Activated T-cell treated with anti-CD3 and anti-CD28 coated beads for 48 hours (primary cell): ENCODE measurements around the gene SFTA2.
"Not testable (repeated sequence)": the region's sequence is repeated elsewhere in the genome, so short reads cannot be mapped to it uniquely, and the experiment has no call there.

ENCODE experiments used
- DNase-seq: peaks from one replicate; pipeline ENCODE4 v3.0.0-alpha.2; 2020; ENCODE audit warnings: low read depth

SFTA2 gene

DNA sequence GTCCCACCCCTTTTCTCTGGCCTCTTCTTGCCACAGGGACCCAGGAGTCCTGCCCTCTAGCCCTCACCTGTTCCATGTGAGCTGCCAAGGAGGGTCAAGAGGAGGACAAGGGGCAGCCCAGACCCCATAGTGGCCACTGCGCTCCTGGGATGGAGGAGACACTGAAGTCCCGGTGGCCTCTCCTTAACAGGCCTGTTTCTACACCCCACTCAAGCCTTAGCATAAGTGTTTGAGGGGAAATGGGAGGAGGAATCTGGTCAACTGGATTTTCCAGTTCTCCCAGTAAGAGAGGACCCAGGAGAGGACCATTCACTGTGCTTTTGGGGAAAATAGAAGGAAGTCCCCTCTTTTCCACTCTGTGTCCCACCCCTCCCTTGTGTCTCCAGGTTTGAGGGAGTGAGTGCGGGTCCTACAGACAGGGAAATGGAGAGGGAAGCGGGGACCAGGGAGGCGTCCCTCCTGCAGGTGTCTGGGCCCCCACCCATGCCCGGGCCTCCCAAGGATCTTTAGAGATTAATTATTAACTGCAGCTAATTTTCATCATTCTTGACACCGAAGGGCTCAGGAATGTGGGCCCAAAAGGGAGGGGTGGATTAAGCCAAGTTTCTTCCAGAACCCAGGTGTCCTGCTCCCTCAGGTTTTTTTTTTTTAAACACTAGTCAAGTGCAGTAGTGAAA lies at the start of gene SFTA2:
Gene SFTA2, minus strand, starts transcription at position 202 of the 677 bp plus-strand sequence. Its CDS starts 74 bp downstream, at position 128.
- no peak for DNase-seq

DNA sequence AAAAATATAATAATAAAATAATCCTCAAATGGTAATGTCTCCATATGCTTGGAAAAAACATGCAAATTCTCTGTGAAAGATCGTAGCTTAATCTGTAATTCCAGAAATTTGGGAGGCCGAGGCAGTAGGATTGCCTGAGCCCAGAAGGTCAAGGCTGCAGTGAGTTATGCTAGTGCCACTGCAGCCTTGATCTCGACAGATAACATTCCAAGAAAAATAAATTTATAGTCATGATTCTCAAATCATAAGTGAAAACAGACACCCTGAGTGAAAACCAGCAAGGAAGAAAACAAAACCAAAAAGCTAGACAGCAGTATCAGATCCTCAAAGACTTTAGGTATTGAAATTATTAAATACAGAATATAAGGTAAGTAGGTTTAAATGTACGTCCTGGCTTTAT lies 47.7 kb upstream of the SFTA2 start:
- DNase-seq: no peak

DNA sequence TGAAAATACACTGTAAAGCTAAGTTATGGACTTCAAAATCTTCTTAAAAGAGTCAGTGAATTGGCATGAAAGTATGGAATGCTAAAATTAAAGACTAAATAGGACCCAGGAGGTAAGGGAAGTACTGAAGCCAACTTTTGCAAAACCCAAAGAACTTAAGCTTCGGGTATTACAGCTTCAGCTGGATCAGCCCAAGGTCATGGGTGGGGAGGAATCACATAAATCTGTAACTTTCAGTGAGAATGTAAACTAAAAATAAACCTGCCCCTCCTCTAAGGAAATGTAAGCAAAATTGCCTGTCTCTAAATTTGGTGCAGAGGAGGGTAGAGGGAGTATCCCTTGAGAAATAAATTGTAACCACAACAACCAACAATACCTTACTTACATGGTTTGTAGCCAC lies 47.2 kb upstream of the SFTA2 start:
- no peak for DNase-seq

DNA sequence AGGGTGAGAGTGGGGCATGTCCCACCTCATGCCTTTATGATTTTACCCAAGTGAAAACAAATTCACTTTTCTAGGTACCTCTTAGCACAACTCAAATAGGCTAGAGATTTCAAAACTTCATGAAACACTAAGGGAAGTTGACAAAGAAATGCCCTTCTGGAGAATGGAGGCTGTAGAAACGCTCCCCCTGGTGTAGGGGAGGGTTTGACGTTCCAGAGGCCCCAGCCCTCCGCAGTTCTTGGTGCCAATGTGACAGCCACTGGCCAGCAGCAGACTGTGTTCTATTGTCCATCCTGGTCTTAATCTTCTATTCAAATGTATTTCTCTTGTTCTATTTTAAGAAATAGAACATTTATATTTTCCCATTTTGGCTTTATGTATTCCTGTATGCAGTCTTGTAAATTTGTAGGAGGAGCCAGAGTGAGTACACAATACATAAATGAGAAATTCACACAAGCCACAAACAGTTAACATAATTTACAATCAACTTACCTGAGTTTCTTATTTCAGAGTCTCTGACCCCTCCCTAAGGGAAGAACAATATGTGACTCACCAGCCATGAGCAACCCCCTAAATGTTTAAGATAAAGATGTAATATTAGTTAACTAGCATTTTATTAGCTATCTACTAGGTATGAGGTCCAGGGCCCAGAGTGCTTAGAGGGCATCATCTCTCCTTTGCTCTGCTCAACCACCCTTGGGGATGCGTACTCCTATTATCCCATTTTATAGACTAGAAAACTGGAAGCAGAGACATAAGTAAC lies 42.7 kb upstream of the SFTA2 start:
- DNase-seq: no peak

DNA sequence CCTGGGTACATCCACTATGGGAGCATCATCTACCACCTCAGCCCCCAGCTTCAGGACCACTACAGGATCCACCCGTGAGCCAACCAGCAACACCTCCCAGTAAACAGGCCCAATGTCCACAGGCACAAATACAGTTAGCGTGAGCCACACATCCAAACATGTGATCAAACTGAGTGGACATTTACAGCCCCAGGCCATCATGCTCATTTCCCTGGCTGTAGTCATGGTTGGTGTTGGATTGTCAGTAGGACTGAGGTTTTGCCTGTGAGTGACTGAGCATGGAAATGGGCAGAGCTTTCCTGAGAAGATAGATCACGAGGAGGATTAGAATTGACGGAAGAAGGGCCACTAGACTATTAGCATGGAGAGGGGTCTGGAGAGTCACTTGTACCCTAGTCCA lies 40.8 kb upstream of the SFTA2 start:
- no peak for DNase-seq

DNA sequence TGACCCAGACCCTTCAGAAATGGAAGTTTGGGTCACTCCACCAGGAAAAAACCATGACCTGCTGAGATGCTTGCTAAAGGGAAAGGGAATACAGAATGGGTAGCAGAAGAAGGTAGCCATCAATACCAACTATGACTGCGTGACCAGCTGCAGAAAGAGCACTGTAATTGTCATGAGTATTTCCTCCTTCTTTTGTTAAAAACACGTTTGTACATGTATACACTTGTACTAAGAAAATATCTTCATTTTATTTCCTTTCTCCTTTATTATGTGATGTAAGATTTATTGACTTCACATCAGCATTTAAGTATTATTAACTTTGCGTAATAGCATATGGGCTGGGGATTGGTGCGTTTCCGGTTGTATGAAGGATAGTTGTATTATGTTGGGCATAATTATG lies 39.0 kb upstream of the SFTA2 start:
- no peak for DNase-seq

DNA sequence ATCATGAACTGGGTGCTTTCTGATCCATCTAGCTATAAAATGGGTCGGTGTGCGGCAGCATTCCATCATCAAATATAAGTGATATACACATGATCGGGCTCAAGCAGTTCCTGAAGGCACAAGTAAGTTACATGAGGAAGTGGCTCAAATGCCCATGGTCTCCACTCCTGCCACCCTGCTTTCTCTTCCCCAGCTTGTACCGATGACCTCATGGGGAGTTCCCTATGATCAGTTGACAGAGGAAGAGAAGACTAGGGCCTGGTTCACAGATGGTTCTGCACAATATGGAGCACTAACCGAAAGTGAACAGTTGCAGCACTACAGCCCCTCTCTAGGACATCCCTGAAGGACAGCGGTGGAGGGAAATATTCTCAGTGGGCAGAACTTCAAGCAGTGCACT lies 37.2 kb upstream of the SFTA2 start:
- not testable (repeated sequence) for DNase-seq

DNA sequence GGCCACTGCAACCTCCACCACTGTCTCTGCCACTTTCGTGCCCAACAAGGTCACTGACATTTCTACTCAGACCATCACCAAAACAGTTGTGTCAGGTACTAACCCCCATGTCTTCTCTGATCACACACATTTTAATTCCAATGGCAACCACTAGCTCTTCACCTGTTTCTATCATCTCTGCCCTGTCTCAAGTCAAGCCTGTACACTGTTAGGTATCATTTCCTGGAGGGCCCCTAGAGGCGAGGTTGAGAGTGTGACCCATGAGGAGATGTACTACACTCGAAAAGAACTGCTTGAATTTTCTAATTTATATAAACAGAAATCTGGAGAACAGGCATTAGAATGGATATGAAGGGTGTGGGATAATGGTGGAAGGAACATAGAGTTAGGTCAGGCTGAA lies 34.2 kb upstream of the SFTA2 start:
- no peak for DNase-seq

DNA sequence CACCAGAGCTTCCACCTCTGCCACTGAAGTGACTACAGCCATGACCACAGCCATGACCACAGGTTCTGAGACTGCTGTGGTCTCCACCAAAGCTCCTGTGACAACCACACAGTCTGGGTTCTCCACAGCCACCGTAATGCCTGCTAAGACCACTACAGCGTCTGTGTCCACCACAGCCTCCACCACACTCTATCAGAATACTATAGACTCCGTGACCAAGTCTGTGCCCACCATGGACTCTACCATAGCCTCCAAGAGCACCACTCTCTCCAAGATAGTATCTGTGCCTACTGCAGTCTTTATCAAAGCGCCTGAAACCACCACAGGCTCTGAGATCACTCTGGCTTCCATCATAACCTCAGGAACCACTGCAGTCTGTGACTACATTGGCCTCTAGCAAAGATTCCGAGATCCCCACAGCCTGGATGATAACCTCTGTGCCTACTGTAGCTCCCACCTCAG lies 33.2 kb upstream of the SFTA2 start:
- no peak for DNase-seq

DNA sequence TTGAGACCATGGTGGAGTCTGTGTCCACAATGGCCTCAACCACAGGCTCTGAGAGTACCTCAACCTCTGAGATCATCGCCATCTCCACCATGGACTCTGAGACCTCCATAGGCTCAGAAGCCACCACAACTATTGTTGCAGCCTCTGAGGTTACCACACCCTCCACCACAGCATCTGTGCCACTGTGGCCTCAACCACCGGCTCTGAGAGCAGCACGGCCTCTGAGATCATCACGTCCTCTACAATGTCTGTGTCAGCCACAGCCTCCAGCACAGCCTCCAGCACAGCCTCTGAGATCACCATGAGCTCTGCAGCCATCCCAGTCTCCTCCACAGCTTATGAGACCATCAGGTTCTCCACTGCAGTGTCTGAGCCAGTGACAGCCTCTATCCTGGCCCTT lies 32.1 kb upstream of the SFTA2 start:
- no peak for DNase-seq

DNA sequence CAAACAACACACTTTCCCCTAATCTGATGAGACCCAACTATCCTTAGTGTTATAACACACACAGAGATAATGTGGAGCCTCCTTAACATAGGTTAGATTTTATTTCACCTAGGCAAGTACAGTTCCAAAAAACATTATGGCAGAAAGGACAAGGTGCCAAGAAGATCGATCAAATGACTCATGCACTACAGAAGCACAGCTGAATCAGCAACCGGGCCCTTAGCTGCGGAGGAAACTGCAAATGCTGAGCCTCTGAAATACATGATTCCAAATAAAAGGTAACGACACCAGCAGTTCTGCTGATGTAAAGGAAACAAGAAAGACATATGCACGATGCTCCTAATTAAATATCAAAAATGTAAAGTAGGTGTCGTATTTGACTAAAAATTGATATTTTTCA lies 31.7 kb upstream of the SFTA2 start:
- DNase-seq: no peak

DNA sequence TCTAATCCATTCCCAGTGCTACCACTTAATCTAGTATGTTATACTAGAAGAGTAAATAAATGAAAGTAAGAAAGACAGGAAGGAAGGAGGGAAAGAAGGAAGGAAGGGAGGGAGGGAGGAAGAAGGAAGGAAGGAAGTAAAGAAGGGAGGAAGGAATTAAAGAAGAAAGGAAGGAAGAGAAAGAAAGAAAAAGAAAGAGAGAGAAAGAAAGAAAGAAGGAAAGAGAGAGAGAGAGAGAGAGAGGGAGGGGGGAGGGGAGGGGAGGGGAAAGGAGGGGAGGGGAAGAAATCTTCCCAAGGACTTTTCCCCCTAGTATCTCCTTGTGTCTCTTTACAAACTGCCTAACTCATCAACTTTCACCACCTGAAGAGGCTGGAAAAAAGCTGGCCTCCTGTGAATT lies 30.7 kb upstream of the SFTA2 start:
- DNase-seq: no peak

DNA sequence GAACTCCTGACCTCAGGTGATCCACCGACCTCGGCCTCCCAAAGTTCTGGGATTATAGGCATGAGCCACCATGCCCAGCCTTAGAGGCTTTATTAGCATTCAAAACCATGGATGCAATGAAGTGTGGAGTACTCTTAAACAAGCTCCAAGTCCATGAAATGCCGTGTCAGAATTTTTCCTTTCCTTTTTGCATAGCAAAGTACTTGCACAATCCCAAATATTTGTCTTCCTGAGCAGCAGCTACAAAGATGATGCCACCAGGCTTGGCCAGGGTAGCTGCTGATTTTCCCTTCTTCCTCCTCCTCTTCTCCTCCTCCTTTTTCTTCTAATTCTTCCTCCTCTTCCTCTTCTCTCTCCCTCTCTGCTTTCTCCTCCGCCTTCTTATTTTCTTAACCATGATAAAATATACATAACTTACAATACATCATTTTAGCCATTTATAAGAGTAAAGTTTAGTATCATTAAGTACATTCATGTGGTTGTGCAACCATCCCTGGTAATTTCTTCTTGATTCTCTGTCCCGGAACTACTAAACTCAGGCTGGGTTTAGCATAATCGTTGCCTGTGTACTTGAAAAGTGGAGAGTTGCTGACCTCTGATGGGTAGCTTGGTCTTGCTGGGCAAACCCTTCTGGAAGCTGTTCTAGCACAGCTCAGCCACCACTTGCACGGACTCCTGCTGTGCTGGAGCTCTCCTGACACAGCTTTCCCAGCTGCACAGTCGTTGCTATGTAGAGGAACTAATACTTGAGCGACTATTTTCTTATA lies 29.1 kb upstream of the SFTA2 start:
- no peak for DNase-seq

DNA sequence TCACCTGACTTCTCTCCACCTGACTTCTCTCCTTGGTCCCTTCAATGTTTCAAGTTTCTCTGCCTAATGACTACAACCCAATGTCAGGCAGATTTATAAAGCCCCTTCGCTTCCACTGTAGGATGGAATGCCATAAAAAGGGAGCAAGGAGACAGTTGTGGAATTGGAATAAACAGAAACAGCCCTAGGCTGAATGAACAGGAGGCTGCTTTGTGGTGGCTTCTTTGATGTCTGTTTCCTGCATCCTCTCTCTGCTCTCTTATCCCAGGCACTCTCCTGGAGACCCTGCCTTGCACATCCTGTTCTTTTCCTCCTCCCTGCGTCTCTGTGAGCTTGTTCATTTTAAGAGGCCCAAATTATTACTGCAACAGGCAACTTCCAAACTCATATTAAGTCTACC lies 25.7 kb upstream of the SFTA2 start:
- DNase-seq: no peak

DNA sequence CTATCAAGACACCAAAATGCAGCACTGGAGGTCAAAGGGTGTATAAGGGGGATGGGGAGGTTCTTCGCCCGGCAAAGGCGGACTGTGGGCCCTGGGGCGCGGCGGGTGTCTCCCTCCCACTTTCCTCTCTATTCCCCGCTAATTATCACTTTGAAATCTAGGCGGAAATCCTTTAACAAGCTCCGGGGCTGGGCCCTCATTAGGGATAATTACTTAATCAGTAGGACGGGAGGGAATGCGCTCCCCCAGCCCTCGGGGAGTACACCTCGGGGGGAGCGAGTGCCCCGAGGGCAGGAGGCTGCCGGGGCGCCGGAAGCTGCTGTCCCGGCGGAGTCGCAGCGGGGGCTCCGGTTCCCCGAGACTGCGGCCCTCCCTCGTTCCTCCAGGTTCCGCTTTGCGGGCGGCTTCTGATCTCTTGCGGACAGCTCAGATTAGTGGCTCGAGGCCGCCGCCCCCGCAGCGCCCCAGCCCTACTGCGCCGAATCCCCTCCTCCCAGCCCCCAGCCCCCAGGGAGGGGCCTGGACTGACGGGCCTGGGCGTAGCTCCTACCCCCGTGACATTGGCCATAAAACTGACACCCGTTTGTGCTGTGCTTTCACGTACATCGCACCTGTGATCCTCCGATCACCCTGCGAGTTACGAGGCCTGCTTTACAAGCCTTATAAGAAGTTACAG lies 23.5 kb upstream of the SFTA2 start:
- DNase-seq: peak; percentile 82

DNA sequence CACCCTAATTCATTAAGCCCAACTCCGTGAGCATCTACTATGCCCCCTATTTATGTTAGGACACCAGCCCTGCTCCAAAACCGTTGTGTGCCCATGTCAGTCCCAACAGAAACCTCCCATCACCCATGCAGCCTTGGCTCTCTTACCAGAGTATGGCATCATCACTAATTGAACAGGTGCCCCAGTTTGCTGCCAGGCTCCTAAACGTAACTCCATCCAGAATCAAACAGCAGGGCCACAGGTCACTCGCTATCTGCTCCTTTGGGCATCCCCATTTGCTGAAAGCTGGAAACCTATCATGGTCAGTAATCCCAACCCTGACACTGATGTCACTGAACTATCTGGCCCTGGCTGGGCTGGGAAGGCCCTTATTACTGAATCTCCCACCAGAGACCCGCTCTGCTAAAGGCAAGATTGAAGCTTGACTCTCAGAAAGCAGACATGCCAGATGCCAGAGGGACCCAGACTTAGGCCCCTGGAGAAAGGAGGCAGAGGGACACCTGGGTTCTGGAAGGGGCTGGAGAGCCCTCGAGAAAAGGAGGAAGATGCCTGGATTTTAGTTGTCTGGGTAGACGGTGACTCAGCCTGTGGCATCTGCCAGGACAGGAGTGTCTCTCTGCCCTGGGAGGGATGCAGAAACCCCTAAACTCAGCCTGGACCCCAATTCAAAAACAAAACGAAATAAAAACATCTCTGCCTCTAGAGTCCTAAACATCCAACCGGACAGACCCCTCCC lies 22.8 kb upstream of the SFTA2 start:
- no peak for DNase-seq

DNA sequence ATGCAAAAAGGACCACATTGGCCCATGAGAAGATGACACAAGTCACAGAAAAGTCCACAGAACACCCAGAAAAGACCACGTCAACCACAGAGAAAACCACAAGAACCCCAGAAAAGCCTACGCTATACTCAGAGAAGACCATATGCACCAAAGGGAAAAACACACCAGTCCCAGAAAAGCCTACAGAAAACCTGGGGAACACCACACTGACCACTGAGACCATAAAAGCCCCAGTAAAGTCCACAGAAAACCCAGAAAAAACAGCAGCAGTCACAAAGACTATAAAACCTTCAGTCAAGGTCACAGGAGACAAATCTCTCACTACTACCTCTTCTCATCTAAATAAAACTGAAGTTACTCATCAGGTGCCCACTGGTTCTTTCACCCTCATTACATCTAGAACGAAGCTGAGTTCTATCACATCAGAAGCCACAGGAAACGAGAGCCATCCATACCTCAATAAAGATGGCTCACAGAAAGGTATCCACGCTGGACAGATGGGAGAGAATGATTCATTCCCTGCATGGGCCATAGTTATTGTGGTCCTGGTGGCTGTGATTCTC lies 20.0 kb upstream of the SFTA2 start:
- no peak for DNase-seq

DNA sequence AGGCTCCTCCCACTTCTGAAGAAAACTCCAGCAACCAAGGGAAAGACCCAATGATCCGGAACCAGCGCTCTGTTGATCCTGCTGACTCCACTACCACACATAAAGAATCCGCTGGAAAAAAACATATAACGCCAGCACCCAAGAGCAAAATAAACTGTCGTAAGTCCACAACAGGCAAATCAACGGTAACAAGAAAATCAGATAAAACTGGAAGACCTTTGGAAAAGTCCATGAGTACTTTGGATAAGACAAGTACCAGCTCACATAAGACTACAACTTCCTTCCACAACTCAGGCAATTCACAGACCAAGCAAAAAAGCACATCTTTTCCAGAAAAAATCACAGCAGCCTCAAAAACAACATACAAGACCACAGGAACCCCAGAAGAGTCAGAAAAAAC lies 16.8 kb upstream of the SFTA2 start:
- DNase-seq: no peak

DNA sequence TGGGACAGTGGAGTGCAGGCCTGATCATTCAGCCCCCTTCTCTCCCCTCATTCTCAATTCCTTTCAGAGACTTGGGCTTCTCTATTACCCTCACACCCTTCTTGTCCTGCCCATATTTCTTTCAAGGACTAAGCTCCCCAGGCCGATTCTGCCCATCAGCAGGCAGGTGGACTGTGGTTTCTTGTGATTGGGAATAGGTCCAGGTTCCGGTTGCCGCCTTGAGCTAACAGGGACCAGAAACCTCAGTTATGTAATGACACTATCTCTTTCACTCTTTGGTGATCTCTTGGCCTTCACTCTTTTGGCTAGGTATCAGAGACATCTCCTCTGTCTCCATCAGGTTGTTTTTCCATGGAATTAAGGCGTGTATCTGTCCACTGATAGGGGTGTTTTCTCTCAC lies 15.3 kb upstream of the SFTA2 start:
- no peak for DNase-seq

DNA sequence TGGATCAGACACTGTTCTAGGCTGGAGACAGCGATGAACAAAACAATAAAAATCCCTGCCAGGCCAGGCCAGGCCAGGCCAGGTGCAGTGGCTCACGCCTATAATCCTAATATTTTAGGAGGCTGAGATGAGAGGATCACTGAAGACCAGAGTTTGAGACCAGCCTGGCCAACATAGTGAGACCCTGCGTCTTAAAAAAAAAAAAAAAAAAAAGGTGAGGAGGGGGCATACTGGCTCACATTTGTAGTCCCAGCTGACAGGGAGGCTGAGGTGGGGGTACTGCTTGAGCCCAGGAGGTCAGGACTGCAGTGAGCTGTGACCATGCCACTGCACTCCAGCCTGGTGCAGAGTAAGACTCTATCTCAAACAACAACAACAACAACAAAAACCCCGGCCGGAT lies 13.3 kb upstream of the SFTA2 start:
- no peak for DNase-seq

DNA sequence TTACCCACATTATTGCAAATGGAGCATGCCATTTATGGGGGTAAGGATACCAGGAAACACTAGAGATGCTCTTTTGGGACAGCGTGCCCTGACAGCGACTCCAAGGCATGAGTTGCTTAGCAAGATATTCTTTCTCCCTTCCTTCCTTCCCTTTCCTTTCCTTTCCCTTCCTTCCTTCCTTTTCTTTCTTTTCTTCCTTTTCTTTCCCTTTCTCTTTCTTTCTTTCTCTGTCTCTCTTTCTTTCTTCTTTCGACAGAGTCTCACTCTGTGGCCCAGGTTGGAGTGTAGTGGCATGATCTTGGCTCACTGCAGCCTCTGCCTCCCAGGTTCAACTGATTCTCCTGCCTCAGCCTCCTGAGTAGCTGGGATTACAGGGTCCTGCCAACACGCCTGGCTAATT lies 12.1 kb upstream of the SFTA2 start:
- DNase-seq: no peak
